NCI-H146 treated with DMSO at 0.1 percent for 48 hours (cell line): ENCODE data around the gene CAPN7.

ENCODE experiments used
- DNase-seq: peaks from one replicate; lab custom pipeline; 2025; ENCODE audit not compliant: unreplicated experiment; lab: John Stamatoyannopoulos, UW

The CAPN7 gene

DNA sequence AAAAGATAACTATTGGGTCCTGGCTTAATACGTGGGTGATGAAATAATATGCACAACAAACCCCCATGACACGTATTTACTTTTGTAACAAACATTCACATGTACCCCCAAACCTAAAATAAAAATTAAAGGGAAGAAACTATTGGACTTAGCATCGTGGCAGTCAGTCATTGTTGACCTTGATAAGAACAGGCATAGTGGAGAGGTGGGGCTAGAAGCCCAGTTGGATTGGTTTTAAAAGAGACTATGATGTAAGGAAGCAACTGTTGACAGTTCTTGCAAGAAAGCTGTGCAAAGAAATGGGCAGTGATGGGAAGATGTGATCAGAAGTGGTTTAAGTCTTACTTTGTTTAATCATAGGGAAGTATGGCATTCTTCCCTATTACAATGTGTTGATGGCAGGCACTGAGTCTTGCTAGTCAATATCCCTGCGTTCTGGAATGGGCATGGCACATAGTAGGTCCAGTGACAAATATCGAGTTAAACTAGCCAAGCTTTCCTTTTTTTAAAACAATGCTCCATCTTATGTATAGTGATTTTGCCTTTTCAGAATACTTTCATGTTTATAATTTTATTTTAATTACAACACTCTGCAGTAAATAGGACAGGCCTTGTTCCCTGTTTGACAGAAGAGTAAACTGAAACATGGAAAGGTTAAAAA is 37.9 kb downstream of the CAPN7 start:
- no peak for DNase-seq

DNA sequence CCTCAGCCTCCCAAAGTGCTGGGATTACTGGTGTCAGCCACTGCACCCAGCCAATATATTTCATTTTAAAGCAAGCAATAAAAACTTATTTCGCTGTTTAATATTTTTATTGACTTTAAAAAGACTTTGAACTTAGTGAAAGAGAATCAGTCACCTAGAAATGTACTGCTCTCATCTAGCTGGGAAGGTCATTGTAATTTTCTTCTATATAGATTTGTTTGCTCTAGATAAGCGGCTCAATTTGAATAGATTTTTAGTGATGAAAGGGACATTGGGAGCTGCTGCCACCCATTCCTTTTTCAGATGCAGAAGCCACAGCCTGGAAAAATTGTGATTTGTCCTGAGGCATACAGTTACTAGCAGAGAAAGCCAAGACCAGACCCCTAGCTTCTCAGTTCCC is 40.1 kb downstream of the CAPN7 start:
- peak; percentile 31 for DNase-seq

DNA sequence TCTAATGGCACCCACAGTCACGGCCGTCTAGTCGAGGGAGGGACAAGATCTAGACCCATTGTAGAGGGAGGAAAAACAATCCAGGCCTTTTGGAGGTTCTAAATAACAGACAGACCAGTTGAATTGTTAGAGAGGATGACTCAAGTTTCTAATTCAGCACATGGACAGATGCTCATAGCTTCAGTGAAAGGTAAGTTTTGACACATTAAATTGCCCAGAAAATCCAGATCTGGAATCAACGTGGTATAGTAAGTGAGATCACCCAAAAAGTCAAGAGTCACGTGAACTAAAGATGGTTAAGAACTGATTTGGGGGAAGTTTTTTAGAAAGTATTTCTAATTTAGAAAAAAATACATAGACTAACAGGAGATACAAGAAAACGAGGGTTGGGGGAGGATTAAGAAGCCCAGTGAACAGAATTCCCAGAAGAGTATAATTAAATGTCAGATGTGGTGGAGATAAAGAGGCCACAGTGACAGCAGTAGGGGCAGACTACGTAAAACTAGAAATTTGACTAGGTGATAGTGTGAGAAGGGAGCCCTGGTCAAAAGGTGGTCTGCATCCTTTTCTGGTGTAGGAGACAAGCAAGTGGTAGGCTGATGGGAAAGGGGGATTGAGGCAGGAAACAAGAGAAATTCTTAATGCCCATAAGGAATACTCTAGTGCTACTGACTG is 47.1 kb downstream of the CAPN7 start:
- DNase-seq, result no peak

DNA sequence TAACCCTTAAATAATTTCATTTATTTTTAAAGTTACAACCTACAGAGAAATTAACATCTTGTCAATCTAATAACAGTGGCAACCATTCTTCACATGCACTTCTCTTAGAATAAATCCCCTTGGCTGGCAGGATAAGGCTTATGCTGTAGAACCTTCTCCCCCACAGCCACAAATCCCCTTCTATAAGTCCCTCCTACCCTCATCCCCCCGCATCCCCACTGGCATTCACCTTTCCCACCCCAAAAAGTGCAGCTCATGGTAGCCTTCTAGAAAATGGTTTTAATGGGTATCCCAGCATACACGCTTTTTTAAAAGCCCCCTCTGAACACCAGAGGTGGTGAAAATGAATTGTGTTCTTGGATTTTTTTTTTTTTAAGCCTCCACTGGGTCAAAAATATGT is 49.2 kb downstream of the CAPN7 start:
- DNase-seq, result no peak

DNA sequence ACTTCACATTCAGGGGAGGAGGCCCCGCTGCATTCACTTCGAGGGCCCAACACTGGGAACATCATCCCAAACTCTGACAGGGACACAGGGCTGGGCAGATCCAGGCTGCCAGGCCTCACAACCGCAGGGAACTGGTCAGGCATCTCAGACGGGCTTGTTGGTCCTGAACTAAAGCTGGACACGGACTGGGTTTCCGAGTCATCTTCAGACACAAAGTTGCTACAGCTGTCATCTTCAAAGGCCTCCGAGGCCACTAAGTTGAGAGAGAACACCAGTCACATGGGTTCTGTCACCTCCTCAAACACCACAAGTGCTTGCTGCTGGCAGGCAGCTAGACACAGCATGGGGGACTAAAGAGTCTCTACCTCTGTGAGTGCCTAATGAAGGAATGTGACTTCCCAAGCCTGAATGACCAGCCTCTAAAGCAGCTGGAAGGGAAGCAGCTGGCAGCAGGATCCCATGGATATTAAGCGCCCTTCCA is 50.9 kb downstream of the CAPN7 start:
- DNase-seq, result no peak

DNA sequence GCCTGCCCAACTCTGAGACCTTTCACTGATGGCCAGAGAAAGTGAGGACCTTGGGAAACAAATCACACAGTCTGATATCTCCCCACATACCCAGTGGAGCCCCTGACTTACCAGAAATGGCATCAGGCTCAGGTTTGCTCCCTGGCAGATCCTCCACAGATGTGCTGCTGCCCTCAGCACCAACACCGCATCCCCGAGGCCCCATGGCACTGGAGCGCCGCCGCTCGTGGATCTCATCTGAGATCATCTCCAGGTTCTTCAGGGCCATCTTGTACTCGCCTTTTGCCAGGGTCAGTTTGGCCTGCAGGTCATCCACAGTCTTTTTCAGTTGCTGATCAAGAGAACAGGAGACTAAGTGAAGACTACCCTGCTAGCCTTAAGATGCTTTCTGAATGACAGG is 52.7 kb downstream of the CAPN7 start:
- no peak for DNase-seq

DNA sequence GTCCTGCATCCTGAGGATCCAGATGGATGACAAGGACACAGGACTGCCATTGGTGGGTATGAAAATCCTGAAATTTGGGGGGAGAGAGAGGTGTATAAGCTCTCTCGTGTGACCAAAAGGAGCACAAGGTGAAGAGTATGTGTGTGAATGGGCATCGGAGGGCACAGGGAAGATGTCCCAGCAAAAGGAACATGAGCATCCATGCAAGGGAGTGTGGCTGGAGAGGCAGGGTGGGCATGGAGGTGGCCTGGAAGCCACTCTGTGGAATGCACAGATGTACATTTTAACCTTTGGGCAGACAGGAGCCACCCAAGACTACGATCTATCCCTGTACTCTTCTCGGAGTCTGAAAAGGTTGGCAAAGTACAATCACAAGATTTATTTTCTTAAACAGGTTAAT is 54.5 kb downstream of the CAPN7 start:
- no peak for DNase-seq

DNA sequence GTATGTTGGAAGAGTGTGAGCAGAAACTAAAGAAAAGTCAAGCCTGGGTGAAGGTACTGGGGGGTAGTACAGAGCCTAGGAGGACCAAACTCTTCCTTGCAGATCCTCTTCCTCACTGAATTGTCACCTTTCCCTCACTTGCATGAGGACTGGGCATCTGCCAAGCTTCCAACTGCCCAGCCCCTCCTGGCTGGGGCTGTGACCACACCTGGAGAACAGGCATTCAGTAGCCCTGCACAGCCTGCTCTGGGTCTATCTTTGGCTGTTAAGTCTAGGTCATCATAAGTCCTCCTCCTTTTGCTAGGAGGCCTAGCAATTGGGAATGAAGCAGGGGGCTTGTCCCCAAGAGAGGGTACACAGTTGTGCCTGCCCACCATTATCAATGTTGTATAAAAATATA is 55.2 kb downstream of the CAPN7 start:
- no peak for DNase-seq

DNA sequence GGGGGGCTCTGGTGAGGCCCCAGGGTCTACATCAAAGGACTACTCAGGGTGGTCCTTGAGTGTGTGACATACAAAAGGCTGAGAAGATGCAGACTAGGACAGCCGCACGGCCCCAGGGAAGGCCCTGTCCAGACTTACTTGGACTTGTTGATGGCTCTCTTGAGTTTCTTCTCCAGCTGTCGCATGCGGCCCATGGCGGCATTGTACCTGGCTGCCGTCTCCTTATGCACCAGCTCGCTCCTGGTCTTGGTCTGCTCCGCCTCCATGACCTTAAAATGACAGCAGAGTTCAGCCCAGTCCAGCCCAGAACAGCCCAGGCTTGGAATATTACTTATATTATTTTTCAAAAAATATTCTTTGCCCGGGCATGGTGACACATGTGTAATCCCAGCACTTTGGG is 56.0 kb downstream of the CAPN7 start:
- no peak for DNase-seq

DNA sequence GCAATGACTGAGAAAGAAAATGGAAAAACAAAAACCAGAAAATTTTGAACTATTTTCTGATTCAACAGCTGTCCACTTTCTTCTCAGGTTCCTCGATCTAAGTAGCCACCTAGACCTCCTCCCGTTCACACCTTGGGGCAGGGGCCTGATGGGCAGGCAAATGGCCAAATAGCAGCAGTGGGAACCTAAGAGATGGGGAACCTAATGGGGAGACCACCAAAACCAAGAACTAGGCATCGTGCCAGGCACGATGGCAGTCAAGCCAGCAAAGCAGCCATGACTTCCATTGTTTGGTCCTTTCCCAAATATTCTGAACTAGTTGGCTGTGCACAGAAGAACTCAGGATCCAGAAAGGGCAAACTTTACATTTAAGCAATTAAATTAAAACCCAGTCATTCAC is 57.1 kb downstream of the CAPN7 start:
- DNase-seq, result no peak

DNA sequence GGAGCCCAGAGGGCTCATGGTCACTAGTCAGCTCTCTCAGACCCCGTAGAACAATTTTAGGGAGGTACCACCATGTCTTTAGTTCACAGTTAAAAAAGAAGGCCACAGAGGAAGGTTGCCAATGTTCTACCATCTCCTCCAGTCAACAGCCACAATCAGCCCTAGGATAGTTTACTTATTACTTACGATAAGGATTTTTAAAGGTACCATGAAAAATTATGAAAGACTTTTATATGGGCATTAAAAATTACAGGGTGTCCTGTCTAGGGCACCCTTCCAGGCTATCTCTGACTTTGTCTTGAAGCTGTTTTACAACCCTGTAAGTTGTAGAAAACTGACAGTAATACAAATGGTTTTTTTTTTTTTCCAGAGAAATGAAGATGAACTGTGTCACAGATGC is 57.9 kb downstream of the CAPN7 start:
- no peak for DNase-seq

DNA sequence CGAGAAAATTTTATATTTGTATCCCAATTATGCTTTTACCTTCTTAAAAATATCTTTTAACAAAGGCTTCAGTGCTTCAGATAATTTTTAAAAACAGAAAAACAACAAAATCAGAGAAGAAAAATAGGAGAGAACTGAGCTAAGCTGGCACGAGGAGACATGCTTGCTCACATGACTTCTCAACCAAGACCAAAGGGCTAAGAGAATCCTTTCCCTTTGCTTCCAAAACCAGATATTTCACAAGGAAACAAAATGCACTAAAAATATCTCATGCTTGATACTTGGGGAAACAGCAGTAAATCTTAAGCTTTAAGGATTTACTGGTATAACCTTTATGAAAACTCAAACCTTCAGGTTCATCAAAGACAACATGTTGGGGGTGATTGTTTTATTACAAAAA is 58.4 kb downstream of the CAPN7 start:
- no peak for DNase-seq

DNA sequence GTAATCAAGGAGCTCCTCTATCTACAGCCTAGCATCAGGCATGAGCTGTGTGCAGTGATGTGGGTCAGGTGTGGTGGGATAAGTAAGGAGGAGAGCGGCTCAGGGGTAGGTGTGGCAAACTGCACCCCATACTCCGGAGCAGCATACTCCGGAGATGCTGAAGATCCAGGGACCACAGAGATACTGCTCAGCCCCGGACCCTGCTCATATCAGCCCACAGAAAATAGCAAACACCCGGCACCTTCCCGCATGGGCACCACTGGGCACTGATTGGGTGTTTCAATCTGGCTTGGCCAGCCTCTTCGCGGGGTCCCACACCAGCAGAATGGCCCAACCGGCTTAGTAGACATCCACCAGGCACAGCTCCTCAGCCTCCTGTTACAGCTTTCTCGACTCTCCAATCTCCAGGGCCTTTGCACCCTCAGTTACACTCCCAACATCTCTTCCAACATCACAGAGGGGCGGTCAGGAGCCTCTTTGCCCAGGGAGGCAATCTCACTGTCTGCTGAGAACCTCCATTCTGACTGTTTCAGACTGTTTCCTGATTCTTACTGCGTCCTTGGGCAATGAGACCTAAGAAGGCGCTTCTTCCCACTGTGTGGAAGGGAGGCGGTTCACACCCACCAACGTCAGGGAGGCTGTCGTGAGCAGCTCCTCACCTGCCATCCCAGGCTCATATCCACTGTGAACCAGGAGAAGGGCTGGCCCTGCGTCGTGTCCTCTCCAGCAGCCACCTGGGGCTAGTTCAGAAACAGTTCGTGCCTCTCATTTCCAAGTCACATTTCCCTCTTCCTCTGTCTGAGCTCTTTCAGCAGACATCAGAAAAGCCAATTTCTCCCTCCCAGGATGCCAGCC is 59.8 kb downstream of the CAPN7 start:
- DNase-seq, result no peak

DNA sequence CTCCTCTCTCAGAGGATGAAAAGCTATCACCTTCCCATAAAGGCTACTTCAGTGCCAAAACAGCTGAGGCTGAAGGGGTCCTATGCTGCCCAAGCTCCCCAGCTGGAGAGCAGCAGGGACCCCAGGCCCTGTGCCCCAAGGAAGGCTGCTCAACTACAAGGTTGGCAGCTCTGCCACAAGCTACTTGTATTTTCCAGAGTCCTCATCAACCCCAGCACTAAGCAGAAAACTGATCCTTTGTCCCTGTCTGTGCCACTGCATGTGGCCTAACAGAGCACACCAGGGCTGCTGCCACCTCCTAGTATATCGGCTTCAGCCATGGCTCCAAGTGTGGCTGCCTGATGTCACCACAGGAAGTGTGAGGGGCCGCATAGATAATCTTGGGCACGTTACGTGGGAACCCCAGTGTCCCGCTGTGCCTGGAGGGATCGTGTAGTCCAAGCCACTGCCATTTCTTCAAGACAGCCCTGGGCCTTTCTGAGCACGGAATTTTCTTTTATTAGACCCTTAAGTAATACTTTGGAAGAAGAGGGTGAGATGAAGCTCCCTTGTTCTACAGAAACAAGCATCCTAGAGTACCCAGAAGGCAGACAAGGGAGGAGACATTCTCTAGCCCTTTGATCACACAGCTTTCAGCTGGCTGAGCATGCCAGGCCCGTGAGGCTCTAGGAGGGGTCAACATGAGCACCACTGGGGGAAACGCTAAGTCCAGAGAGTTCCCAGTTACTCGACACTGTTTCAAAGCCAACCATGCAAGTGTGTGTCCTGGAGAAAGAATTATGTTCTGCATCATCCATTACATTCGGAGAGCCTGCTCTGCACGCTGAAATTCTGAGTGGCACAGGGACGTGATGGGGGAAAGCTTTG is 60.7 kb downstream of the CAPN7 start:
- no peak for DNase-seq

DNA sequence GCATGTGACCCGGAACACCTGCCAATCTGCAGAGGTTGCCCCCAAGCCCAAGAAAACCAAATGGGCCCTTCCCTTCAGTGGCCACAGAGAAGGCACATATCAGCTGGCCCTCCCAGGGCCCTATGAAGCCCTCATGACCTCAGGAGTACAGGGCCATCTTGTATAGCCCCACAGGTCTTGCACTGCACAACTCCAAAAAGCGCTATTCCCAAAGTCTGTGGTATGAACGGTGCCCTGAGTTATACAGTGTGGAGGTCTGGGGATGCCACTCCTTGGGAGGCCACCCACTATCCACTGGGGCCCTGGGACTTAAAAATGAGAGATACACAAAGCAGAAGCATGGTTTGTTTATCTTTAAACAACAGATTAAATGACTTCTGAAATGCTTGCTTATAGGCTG is 61.5 kb downstream of the CAPN7 start:
- no peak for DNase-seq

DNA sequence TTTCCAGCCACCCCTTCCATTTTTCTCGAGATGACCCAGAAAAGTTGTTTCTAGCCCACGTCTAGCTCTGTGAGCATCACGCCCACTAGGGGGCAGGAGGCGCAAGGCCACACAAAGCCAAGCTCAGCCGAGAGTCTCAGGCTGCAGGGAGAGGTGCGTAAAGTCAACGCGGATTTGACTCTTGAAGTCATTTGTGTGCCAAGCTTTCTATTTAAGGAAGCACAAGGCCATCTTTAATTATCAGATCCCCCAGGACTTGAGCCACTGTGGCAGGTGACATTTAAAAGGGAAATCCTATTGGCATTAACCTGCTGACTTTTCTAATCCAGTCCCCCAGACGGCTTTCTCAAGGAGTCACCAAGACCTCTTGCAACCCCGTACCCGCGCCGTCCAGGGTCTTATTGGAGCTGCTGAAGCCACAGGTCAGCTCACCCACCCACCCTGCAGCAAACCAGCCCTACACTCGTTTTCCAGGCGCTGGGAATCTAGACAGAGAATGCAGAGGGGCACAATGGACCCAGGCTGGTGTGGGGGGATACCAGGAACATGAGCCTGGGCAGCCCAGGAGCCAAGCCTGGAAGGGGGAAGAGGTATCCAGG is 62.1 kb downstream of the CAPN7 start:
- peak; percentile 12 for DNase-seq

DNA sequence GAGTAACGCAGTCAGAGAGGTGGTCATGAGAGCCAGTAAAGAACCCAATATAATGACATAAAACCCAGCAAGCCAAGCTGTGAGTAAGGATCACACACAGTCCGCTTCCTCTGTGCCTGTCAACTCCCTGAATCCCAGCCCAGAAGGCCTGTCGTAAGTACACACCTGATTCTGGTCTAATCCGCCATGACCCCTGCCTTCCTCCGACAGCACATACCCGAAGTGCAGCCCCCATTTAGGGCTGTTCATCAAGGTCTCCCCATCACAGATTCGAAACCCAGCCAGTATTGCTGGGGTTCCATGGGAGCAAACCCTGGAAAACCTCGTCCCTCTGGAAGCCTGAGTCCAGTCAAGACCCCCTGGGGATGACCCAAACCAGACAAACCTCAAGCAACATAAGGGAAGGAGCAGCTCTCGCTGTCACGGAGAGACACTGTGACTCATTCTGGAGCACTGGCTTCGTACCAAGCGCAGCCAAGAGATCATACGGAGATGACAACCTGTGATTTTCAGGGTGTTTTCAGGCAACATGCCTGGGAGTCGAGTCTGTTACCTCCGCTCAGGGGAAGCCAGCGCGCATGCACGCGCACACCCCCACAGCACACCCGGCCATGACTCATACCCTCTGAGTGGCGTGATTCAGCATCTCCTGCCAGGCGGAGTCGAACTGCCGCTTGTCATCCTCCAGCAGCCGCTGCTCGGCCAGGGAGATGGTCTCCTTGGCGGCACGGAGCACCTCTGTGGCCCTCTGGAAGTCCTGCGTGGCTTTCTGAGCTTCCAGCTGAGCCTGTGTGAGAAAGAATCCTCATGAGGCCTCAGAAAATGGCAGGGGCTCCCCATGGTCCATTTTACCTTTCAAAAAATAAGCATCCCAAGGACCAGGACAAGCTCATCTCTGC is 63.3 kb downstream of the CAPN7 start:
- DNase-seq, result no peak

DNA sequence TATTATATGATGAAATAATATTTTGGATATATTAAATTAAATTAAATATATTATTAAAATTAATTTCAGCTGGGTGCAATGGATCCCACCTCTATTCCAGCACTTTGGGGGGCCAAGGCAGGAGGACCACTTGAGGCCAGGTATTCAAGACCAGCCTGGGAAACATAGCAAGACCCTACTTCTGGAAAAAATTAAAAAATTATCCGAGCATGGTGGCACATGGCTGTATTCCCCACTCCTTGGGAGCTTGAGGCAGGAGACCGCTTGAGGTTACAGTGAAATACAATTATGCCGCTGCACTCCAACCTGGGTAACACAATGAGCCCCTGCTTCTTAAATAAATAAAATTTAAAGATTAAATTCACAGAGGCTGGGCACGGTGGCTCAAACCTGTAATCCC is 65.0 kb downstream of the CAPN7 start:
- no peak for DNase-seq

DNA sequence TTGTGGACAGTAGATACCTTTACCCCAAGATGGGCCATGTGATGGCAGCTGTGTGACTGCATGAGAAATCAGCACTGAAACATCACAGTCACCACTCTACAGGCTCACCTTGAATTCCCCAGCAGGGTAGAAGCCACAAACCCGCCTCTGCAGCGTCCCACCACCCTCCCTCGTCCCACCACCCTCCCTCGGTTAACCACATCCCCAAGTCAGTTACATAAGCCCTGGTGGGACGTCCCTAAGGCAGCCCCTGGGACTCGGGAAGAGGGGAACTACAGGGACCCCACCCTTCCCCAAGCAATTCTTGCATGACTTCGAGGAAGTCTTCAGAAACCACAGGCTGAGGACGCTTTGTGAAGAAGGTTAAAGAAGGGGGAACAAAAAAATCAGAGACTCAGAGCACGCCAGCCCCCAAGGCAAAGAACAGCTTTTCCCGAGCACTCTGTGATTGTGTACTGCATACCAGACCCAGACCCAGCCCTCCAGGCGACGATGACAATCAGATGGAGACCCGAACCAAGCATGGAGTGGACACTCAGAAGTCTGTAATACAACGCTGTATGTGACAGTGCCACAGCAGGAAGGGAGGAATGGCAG is 65.8 kb downstream of the CAPN7 start:
- no peak for DNase-seq
